ENCODE results near the gene ASPSCR1. TPM values are rescaled to one million over a fixed set of nuclear protein-coding genes. Genes with fewer than 3 reads are reported as not detected.
A peak's percentile ranks its signal among the peaks of the same experiment; 100 is the strongest.

The ASPSCR1 gene
- total and polyA plus RNA-seq, 2 of the 13 experiments (the other 11 are each of a cell fraction or from before 2014, with no cell fraction given) = 274 to 314 TPM

GRCh38 chr17:82022981-82023446 is 45.6 kb downstream of the ASPSCR1 start, which contains the start of gene LRRC45 (continued):
- no peak for TF ChIP-seq ZNF770 (CRISPR knock-in tag; IDR thresholded peaks at IDR 0.05)
- 0 out of 2 replicates have a peak, but pooled peaks have one; percentile 14 for TF ChIP-seq ZNF556 (CRISPR knock-in tag; IDR thresholded peaks at IDR 0.05; ENCODE audit: borderline replicate concordance)
- TF ChIP-seq ZZZ3 (CRISPR knock-in tag; IDR thresholded peaks at IDR 0.05; ENCODE audit: borderline replicate concordance) = no peak
- no peak for TF ChIP-seq ZNF512B (CRISPR knock-in tag; IDR thresholded peaks at IDR 0.05; ENCODE audit: borderline replicate concordance)
- no peak for TF ChIP-seq AGO2 (optimal IDR thresholded peaks at IDR 0.05; ENCODE audit: low read depth, low read length)
- TF ChIP-seq ZNF350 (CRISPR knock-in tag; IDR thresholded peaks at IDR 0.05; ENCODE audit: borderline replicate concordance, low read depth) = no peak
- no peak for TF ChIP-seq JUN (CRISPR knock-in tag; IDR thresholded peaks at IDR 0.05)
- TF ChIP-seq CEBPZ (IDR thresholded peaks at IDR 0.05; ENCODE audit: low read length) = no peak
- TF ChIP-seq HNRNPH1 (optimal IDR thresholded peaks at IDR 0.05; ENCODE audit: low read depth, low read length) = no peak
- TF ChIP-seq ZNF563 (CRISPR knock-in tag; IDR thresholded peaks at IDR 0.05) = no peak
- no peak for TF ChIP-seq CERS6 (CRISPR knock-in tag; IDR thresholded peaks at IDR 0.05)
- no peak; the same call in 1 of the 2 replicates for TF ChIP-seq PHF21A (CRISPR knock-in tag; IDR thresholded peaks at IDR 0.05)
